ENCODE results near the gene SUPT3H. TPM values are rescaled to one million over a fixed set of nuclear protein-coding genes. Genes with fewer than 3 reads are reported as not detected.
"Not testable (repeated sequence)": the region's sequence is repeated elsewhere in the genome, so short reads cannot be mapped to it uniquely, and the experiment has no call there.

SUPT3H gene
- total RNA-seq, 1 experiment from 2014 or later = 1.9 TPM

DNA sequence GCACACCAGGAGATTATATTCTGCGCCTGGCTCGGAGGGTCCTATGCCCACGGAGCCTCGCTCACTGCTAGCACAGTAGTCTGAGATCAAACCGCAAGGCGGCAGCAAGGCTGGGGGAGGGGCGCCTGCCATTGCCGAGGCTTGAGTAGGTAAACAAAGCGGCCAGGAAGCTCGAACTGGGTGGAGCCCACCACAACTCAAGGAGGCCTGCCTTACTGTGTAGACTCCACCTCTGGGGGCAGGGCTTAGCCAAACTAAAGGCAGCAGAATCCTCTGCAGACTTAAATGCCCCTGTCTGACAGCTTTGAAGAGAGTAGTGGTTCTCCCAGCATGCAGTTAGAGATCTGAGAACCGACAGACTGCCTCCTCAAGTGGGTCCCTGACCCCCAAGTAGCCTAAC lies 477.4 kb downstream of the SUPT3H start:
- DNase-seq (ENCODE audit: low spot score) = not testable (repeated sequence)

DNA sequence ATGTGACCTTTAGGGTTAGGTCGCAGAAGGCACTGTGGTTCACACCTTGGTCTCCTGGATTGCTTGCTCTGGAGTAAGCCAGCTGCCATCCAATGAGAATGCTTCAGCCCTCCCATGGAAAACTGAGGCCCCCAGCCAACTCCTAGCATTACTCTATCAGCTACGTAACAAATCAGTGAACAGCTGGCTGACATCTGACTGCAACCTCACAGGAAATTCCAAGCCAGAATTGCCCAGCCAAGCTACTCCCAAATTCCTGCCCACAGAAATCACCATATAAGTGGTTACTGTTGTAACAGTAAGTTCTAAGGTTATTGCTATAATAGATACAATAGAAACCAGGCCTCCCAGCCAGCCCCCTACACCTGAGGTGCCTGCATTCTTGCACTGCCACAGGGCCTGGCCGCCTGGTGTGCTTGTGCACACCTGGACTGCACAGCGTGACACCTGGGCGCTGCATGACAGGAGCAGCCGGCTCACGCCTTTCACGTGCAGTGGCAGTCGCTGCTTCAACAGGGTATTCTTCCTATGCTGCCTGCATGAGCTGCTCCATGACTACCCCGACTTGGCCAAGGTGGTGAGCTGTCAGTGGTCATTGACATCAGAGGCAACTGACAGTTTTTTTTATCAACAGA lies 479.3 kb downstream of the SUPT3H start:
- peak; percentile 7 for DNase-seq (ENCODE audit: low spot score)

DNA sequence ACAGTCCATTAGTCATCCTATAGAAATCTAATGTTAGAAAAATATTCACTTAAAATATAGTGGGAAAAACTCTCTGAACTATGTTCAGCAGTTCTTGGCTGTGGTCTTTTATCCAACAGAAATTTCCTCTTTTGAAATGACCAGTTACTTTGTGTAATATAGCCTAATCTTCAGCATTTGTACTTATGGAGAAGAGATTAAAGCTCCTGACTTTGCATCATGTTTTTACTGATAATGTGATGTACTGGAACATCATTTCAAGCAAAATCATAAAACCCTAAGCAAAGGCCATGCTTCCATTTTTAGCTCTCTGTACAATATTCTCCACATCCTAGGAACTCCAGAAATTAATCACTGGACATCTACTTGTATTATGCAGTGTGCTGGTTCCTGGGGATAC lies 480.4 kb downstream of the SUPT3H start:
- DNase-seq (ENCODE audit: low spot score) = no peak

DNA sequence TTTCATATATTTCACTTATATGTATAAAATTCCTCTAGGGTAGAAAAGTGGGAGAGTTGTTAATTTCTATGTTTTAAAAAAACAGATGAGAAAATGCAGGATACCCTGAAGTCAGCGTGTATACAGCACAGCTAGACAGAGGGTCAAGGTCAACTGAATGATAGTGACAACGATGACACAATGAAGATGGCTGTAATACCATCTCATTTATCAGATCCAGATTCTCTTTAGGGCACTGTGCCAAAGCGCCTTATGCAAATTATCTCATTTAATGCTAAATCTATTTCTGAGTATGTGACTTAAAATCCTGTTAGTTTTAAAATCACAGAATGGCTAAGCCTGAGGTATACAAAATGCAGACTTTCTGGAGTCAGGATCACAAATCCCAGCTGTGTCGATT lies 481.0 kb downstream of the SUPT3H start:
- DNase-seq (ENCODE audit: low spot score) = no peak

DNA sequence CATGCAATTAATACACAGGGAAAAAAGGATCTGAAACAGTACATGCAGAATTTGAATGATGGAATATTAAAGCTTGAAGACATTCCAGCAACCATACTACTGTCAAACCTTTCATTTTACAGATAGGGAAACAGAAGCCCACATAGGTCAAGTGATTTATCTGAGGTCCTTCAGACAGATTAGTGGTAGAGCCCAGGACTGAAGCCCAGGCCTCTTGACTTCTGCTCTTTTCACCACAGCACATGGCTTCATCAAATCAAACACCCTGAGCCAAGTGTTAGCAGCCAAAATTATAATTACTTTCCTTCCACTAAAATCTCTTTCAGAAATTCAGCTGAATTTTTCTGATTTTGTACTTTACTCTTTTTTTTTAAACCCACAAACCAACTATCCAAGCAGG lies 485.2 kb downstream of the SUPT3H start:
- DNase-seq (ENCODE audit: low spot score) = no peak

DNA sequence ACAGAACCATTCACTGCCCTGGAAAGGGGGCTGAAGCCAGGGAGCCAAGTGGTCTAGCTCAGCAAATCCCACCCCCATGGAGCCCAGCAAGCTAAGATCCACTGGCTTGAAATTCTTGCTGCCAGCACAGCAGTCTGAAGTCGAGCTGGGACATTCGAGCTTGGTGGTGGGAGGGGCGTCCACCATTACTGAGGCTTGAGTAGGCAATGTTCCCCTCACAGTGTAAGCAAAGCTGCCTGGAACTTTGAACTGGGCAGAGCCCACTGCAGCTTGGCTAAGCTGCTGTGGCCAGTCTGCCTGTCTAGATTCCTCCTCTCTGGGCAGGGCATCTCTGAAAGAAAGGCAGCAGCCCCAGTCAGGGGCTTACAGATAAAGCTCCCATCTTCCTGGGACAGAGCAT lies 498.7 kb downstream of the SUPT3H start:
- DNase-seq (ENCODE audit: low spot score) = peak; percentile 21

DNA sequence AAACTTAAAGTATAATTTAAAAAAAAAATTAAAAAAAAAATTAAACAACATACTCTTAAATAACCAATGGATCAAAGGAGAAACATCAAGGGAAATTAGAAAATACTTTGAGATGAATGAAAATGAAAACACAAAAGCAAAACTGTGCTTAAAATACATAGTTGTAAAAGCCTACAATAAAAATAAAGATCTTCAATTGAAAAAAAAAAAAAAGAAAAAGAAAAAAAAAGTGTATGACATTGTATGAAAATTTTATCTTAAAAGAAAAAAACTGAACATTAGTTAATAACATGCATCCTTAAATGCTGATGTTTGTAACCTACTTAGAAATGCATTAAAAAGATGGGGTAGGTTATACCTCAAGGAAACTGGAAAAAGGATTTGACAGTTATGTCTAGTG lies 501.1 kb downstream of the SUPT3H start:
- DNase-seq (ENCODE audit: low spot score) = not testable (repeated sequence)

DNA sequence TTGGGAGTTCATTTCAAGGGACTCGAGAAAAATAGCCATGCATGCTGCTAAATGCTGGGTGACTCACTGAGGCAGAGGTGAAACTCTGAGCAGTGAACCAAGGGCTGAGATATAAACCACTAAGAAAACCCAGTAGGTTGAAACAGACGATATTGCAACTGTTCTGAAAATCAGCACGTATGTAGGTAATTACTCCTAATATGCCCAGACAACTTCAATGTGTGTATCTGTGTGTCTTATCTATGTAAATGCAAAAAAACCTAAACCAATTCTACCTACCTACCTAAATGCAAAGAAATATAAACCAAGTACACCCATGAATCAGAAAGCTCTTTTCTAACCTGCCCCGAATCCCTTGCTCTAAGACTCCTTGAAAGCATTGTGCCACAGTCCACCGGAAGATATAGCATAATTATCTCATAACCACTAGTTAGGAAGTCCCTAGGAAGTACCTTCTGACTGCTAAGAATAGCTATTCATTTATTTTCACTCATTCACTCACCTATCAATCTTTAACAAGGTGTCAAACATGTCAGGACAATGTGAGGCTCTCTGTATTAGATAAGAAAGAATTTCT lies 508.3 kb downstream of the SUPT3H start:
- no peak for DNase-seq (ENCODE audit: low spot score)

DNA sequence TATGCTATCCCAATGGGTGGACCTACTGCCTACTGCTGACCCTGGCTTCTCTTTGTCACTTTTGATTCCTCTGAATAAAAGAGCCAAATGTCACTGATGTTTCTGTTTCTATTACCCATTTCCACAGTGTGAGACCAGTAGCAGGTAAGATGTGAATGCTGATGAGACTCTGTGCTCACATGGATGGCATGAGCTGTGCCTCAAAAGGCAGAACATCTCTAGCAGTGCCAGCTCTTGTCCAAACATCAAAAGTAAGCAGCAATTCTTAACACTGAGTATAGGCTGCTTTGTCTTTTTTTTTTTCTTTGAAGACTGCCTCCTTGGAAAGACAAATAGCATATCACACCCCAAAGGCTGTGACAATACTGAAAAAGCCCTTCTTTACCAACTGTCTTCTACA lies 508.8 kb downstream of the SUPT3H start:
- DNase-seq (ENCODE audit: low spot score) = no peak

DNA sequence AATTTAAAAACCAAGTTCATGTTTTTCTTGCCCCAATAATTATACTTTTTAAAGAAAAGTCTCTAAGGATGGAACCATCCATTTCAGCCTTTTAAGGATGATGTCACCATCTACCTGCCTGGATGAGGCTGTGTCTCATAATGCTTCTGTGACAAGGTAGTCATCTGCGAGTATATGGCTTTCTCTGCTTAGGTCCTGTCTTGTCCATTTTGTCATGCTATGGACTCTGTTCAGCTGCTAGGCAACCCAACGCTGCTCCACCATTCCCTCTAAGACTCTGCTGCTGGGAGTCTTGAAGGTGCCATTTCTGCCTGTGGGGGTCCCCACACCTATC lies 509.4 kb downstream of the SUPT3H start:
- DNase-seq (ENCODE audit: low spot score) = no peak

DNA sequence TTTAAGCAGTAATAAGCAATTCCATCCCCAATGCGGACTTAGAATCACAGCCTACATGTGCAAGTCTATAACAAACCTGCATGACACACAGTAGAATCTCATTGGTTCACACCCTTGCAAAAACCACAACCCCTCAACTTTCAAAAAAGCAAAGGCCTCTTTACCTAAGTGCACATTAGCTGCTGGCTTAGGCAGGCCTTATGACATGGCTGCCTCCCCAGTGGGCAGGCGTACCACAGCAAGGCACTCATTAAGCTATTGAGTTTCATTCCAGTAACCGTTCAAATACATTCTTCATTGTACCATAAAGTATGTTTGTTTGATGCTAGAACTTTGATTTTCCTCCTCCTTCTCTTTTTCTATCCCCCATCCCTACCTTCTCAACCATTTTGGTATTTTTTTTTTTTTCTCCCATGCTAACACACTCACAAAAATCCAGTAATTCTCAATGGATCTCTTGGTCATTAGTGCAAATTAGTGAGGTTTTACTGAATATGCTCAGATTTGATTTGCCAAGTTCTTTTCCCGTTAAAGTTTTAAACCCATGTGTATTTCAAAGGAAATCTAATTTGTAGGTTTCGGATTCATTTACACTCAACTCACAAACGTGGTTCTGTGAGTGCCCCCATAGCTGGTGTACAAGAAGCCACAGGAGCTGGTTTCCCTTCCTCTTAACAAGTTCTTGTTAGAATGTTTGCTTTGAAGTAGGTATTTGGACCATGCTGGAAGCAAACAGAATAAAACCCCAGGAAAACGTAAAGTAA lies 510.0 kb downstream of the SUPT3H start:
- no peak for DNase-seq (ENCODE audit: low spot score)

DNA sequence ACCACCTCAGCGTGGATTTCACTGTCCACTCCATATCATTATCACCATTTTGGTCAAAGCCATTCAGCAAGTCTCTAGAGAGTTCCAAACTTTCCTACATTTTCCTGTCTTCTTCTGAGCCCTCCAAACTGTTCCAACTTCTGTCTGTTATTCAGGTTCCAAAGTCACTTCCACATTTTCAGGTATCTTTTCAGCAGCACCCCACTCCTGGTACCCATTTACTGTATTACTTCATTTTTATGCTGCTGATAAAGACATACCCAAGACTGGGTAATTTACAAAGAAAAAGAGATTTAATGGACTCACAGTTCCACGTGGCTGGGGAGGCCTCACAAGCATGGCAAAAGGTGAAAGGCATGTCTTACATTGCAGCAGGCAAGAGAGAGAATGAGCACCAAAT lies 512.5 kb downstream of the SUPT3H start:
- not testable (repeated sequence) for DNase-seq (ENCODE audit: low spot score)

DNA sequence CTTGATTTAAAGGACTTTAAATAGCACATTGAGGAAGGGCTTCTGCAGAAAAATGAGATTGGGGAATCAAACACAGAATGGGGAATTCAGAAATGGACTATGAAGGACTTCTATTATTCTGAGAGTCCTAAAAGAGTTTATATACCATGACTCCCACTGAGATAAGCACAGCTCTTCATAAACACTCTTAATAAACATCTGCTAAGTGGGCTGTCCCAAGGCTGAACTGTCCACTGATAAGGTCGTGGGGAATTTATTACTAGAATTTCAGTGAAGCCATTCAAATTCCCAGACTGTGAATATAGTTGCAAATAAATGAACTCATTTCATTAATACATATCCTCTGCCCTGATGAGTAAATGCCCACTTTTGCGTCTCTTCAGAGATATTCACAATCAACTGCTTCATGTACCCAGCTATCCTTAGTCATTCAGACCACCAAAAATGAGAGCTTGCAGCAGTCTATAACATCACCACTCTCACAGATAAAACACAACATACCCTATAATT lies 517.8 kb downstream of the SUPT3H start:
- no peak for DNase-seq (ENCODE audit: low spot score)

DNA sequence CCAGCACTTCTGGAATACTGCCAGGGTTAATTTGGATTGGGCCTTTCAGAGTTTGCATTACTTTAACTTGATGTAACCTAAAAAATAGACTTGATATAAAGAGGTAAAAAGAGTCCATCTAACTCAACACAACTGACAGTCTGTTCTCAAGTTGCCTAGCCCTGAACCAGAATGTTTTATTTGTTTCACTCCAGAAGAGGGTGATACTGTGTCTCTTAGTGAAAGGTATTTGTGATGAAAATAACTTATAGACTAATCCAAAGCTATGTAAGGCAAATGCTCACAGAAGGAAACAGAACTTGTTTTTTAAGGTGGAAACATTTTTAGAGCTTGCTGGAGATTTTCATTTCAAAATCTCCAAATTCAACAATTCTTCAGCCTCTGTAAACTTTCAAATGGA lies 518.7 kb downstream of the SUPT3H start:
- DNase-seq (ENCODE audit: low spot score) = no peak

DNA sequence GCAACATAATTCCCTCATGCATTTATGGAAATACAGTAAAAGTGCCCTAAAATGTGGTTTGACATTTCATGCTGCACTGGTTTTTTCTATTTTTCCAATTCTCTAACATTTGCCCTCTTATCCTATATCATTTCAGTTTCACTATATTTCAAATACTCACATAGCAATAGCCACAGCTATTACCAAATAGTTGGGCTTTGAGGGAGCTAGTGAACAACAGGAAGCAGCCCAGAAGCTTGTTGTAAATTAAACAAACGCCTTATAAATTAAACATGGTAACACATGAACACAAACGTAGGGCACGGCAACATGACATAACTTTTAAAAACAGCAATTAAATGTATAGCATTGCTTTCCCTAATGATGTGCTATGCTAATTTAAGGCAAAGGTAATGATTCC lies 521.3 kb downstream of the SUPT3H start:
- DNase-seq (ENCODE audit: low spot score) = no peak

DNA sequence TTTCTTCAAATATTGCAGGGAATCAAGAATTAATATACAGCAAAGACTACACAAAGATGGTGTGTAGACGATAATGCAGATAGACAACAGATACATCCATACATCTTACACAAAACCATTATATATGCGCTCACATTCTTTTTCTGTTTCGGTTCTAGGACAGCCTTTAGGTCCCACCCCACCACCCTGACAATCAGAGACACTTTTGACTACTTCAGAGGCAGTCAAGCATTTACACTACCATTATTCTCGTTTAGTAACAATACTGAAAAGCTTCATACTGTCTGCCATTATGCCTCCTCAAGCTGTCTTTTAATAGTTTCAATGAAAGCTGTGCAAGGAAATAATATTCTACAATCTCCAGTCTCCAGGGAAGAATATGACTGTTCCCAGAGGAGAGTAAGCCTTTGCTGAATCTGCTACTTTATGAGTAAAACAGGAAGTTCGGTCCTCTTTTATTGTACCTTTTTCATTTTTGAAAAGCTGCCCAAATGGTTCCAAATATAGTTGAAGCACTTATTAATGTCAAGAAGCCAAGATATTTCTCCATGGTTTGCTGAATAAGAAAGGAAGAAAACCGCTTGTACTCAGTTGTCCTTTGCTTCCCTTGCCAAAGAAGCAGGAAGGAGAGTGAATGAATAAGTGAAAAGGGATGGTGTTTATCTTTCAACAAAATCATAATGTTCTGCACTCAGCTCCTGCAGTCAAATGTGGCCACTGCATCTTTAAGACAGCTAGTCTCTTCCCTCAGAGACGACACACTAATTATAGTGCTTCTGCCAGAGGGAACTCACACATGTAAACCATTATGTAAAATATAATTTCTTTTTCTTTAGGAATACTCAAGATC lies 521.9 kb downstream of the SUPT3H start:
- no peak for DNase-seq (ENCODE audit: low spot score)

DNA sequence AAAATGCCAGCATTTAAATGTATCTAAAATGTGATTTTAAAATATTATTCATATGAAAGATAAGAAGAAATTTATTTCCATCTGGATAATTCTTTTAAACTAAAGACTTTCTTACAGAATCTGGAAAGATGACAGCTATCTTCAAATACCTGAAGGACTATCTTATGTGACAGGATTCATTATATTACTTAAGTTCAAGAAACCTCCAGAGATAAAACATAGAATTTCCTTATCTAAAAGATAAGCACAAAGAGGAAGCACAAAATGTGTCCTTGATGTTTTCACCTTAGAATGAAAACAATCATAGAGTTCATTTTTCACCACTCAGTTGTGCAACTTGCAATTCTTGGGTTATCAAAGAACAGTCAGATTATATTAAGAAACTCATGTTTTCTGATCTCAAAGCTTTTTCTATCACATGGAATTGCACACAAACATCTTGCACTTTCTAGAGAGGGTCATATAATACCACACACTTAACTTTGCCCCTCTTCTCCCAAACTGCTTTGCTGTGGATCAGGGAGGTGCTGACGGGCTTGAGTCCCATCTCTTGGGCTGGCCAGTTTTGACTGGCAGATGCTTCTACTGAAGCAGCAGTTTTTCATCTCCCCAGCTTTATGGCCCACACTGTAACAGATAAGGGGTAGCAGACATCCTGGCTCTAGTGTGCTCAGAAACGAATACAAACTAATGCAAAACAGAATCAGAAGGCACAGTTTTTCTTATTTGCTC lies 522.9 kb downstream of the SUPT3H start:
- no peak for DNase-seq (ENCODE audit: low spot score)

DNA sequence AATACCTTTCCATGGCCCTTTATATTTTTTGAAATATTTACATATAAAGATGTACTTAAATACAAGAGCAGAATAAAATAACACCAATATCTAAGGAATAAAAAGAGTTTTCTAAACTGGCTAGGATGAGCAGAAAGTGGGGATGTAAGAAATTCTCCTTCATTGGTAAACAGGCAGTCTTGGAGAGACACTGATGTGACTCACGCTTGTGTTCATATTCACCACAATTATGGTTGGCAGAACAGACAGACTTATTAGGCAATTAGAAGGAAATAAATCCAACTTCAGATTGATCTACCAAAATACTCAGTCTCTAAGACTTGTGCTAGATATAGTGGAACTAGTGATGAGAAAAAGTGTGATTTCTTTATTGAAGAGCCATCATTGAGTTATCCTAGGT lies 526.6 kb downstream of the SUPT3H start:
- DNase-seq (ENCODE audit: low spot score) = no peak

DNA sequence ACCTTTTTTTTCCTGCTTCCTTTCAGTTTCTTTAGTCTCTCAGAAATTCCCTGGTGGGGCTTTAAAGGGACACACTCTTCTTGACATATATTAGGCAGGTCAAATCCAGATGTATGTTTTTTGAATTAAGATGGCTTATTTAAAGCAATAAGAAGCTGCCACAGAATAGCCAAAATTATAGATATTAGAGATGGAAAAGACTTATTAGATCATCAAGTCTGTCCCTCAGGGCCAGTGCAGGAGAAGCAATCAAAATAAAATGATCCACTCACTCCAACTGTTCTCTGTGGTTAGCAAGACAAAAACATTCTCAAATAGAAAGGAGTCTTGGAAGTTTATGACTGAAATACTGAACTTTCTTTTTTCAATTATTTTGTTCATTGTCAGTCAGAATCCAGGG lies 527.4 kb downstream of the SUPT3H start:
- no peak for DNase-seq (ENCODE audit: low spot score)

DNA sequence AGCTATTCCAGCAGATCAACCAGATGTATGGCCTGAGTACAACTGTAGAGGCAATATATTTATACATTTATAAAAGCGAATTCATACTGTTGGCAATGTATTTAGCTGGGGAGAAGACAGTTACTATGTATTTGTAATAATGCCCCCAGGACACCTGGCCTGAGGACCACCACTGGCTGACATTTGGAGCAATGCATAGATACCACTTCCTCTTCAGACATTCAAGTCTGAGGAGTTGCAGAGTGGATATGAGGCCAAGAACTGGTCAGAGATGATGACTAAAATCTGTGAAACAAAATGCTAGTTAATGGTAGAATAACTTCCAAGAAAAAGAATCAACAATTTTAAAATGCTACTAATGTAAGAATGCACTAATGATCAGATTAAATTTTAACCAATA lies 527.9 kb downstream of the SUPT3H start:
- DNase-seq (ENCODE audit: low spot score) = no peak

DNA sequence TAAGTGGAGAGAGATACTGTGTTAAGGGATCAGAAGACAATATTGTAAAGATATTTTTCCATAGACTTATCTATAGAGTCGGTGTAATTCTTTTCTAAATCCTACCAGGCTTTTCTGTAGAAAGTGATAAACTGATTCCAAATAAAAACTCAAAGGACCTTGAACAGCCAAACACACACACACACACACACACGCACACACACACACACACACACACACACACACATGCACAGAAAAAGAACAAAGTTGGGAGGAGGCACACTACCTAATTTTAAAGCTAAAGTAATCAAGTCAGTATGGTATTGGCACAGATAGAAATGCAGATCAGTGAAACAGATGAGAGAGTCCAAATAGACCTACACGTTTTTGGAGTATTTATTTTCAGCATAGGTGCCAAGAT lies 534.0 kb downstream of the SUPT3H start:
- no peak for DNase-seq (ENCODE audit: low spot score)

Measured in HT-29 (cell line).